ENCODE measurements around the gene APOB. TPM values are rescaled to one million over a fixed set of nuclear protein-coding genes. Genes with fewer than 3 reads are reported as not detected.

The APOB gene
- total RNA-seq, 1 experiment from 2014 or later: not detected

- TF ChIP-seq EZH2phosphoT487 (IDR thresholded peaks at IDR 0.05; ENCODE audit: borderline replicate concordance, low read length) (no peak), EZH2 (IDR thresholded peaks at IDR 0.05; ENCODE audit: low read length, unreplicated experiment) (no peak), CTCF (conservative IDR thresholded peaks at IDR 0.05; ENCODE audit: low read depth, low read length) (no peak)
- Histone ChIP-seq H3K27ac (ENCODE audit: low read length) (no peak overlapping the region), H3K9me3 (ENCODE audit: low read length) (no peaks in the 10 kb centered on the region), H3K27me3 (ENCODE audit: low read length) (peaks cover 11% of the 10 kb centered on the region; the same call in 1 of the 2 replicates), H3K36me3 (ENCODE audit: low read depth, low read length) (no peaks in the 10 kb centered on the region), H3K9ac (ENCODE audit: low read length) (no peak overlapping the region), H3K79me2 (ENCODE audit: low read length) (no peaks in the 10 kb centered on the region), H3K4me3 (ENCODE audit: low read length) (no peak overlapping the region), H3K4me2 (ENCODE audit: low read length) (no peak overlapping the region), H3K9me2 (replicated peaks; ENCODE audit: low read length) (no peaks in the 10 kb centered on the region), H3F3A (ENCODE audit: low read length, unreplicated experiment) (no peaks in the 10 kb centered on the region), H3K4me1 (ENCODE audit: insufficient read depth, low read length) (no peaks in the 10 kb centered on the region), H4K20me1 (ENCODE audit: low read length) (no peaks in the 10 kb centered on the region), H2AFZ (ENCODE audit: low read length) (no peak overlapping the region)
- ATAC-seq (no peak), DNase-seq (no peak)
- intact Hi-C loops (cut with micrococcal nuclease): no loop called here
- ChIA-PET POLR2A (ENCODE audit: unreplicated experiment) (no interaction called here), CTCF (no interaction called here)
- no TSS peak for BruUV-seq (replicated peaks)
Measured at GRCh38 chr2:21026479-21027282, 17.2 kb downstream of the APOB start.

GRCh38 chr2:21025690-21026478 lies 18.0 kb downstream of the APOB start:
- no peak overlapping the region for H2AFZ ChIP-seq (ENCODE audit: low read length)
- POLR2A ChIA-PET (ENCODE audit: unreplicated experiment): no interaction called here
- intact Hi-C loops (cut with micrococcal nuclease): no loop called here

More at GRCh38 chr2:21025690-21026478, 18.0 kb downstream of the APOB start:
- BruUV-seq (replicated peaks): no TSS peak
- no peaks in the 10 kb centered on the region for H3F3A ChIP-seq (ENCODE audit: low read length, unreplicated experiment)
- H3K27ac ChIP-seq (ENCODE audit: low read length): no peak overlapping the region
- H3K4me2 ChIP-seq (ENCODE audit: low read length): no peak overlapping the region
- no peaks in the 10 kb centered on the region for H3K4me1 ChIP-seq (ENCODE audit: insufficient read depth, low read length)
- H3K36me3 ChIP-seq (ENCODE audit: low read depth, low read length): no peaks in the 10 kb centered on the region
- H3K9me2 ChIP-seq (replicated peaks; ENCODE audit: low read length): no peaks in the 10 kb centered on the region
- H4K20me1 ChIP-seq (ENCODE audit: low read length): no peaks in the 10 kb centered on the region
- DNase-seq (no peak), ATAC-seq (no peak)
- TF ChIP-seq CTCF (conservative IDR thresholded peaks at IDR 0.05; ENCODE audit: low read depth, low read length) (no peak), EZH2phosphoT487 (IDR thresholded peaks at IDR 0.05; ENCODE audit: borderline replicate concordance, low read length) (no peak), EZH2 (IDR thresholded peaks at IDR 0.05; ENCODE audit: low read length, unreplicated experiment) (no peak)
- H3K9ac ChIP-seq (ENCODE audit: low read length): no peak overlapping the region
- peaks cover 11% of the 10 kb centered on the region; the same call in 1 of the 2 replicates for H3K27me3 ChIP-seq (ENCODE audit: low read length)
- H3K9me3 ChIP-seq (ENCODE audit: low read length): no peaks in the 10 kb centered on the region
- CTCF ChIA-PET: no interaction called here
- H3K4me3 ChIP-seq (ENCODE audit: low read length): no peak overlapping the region
- no peaks in the 10 kb centered on the region for H3K79me2 ChIP-seq (ENCODE audit: low read length)

All from PC-3 (cell line).